Parathyroid adenoma (tissue), 2 donors: ENCODE measurements around the gene ECEL1.

Experiments used
- H2AFZ ChIP-seq: fragments of 300-600 bp; sonication (generic); one replicate; pipeline ENCODE4 v1.7.0; 2017; ENCODE audit warnings: antibody characterized with exemption, mild to moderate bottlenecking
- H3K27ac ChIP-seq: fragments of 300-600 bp; sonication (generic); one replicate; pipeline ENCODE4 v1.7.0; 2017
- H3K27me3 ChIP-seq: fragments of 300-600 bp; sonication (generic); one replicate; pipeline ENCODE4 v1.7.0; 2017; ENCODE audit warnings: low read length; ENCODE audit not compliant: control insufficient read depth, insufficient read depth
- H3K36me3 ChIP-seq: fragments of 300-600 bp; sonication (generic); one replicate; pipeline ENCODE4 v1.7.0; 2017; ENCODE audit warnings: low read length; ENCODE audit not compliant: control insufficient read depth, insufficient read depth
- H3K4me1 ChIP-seq: fragments of 300-600 bp; sonication (generic); one replicate; pipeline ENCODE4 v1.7.0; 2017; ENCODE audit warnings: control low read depth
- H3K4me2 ChIP-seq: fragments of 300-600 bp; sonication (generic); one replicate; pipeline ENCODE4 v1.7.0; 2017; ENCODE audit warnings: low read length
- H3K4me3 ChIP-seq: fragments of 300-600 bp; sonication (generic); one replicate; pipeline ENCODE4 v1.7.0; 2017; ENCODE audit warnings: low read depth, low read length
- H3K79me2 ChIP-seq: fragments of 300-600 bp; sonication (generic); one replicate; pipeline ENCODE4 v1.7.0; 2017; ENCODE audit warnings: control low read depth
- H3K9ac ChIP-seq: fragments of 300-600 bp; sonication (generic); one replicate; pipeline ENCODE4 v1.7.0; 2017; ENCODE audit warnings: mild to moderate bottlenecking
- H3K9me3 ChIP-seq: fragments of 300-600 bp; sonication (generic); one replicate; pipeline ENCODE4 v1.7.0; 2017; ENCODE audit warnings: low read length; ENCODE audit not compliant: control insufficient read depth
- TF ChIP-seq, protein P1 (sequence below): fragments of 300-600 bp; sonication (generic); IDR thresholded peaks from one replicate; pipeline ENCODE4 v1.7.0; 2017; ENCODE audit warnings: antibody characterized with exemption, mild to moderate bottlenecking
- donor health status: primary hyperparathyroidism.

Gene ECEL1

DNA sequence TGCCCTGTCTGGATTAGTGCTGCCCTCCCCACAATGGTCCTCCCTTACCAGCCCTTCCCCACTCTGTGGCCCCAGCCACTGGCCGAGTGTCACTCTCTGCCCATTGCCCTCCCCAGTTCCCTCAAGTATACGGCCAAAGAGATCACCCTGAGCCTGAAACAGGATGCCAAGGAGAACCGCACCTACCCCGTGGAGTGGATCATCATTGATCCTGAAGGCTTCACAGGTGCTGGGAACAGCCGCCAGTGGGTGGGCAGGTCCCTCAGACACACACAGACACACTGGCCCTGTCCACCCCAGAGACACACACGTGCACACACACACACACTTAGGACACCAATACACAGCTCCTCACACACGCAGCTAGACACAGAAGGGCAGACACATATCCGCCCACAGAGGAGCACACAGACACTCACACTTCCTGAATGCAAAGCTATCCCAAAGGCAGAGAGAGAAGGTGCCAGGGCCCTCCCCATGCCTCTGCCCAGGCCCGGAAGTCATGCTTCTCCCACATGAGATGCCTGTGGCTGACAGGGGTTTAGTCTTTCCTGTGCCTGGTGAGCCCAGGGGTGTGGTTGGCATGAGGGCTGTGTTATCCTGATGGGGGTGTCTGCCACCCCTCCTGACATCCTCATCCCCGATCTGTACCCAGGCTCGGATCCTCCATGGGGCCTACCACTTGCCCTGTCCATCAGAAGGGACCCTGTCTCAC is 41.3 kb upstream of the ECEL1 start:
- H3K79me2 ChIP-seq = no peaks in the 10 kb centered on the region
- H3K4me2 ChIP-seq = no peak overlapping the region
- no peak overlapping the region for H2AFZ ChIP-seq
- TF ChIP-seq, protein P1, sequence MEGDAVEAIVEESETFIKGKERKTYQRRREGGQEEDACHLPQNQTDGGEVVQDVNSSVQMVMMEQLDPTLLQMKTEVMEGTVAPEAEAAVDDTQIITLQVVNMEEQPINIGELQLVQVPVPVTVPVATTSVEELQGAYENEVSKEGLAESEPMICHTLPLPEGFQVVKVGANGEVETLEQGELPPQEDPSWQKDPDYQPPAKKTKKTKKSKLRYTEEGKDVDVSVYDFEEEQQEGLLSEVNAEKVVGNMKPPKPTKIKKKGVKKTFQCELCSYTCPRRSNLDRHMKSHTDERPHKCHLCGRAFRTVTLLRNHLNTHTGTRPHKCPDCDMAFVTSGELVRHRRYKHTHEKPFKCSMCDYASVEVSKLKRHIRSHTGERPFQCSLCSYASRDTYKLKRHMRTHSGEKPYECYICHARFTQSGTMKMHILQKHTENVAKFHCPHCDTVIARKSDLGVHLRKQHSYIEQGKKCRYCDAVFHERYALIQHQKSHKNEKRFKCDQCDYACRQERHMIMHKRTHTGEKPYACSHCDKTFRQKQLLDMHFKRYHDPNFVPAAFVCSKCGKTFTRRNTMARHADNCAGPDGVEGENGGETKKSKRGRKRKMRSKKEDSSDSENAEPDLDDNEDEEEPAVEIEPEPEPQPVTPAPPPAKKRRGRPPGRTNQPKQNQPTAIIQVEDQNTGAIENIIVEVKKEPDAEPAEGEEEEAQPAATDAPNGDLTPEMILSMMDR = no peak
- H3K27me3 ChIP-seq = no peaks in the 10 kb centered on the region
- no peaks in the 10 kb centered on the region for H3K4me1 ChIP-seq
- no peaks in the 10 kb centered on the region for H3K9me3 ChIP-seq
- H3K4me3 ChIP-seq = no peak overlapping the region
- H3K27ac ChIP-seq = no peak overlapping the region
- H3K36me3 ChIP-seq = no peaks in the 10 kb centered on the region
- no peak overlapping the region for H3K9ac ChIP-seq

DNA sequence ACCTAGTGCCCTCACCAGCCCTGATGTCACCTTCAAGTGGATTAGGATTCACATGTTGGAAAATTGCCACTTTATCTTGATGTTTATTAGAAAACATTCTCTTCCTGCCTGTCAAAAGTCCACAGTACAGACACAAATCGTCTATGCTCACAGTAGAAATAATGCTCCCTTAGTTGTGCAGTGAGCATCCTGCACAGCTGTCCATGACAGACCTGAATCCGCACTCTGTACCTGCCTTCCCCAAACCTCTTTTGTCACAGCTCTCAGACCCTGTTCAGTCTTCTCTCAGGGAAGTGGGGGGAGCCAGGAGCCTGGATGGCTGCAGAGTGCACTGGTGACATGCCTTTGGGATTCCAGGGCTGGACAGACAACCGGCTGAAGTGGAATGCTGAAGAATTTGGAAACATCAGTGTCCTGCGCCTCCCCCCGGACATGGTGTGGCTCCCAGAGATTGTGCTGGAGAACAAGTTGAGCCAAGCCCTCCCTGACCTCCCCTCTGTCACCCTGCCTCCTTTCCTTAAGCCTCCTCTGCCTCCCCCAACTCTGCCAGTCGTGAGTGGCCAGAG is 40.4 kb upstream of the ECEL1 start:
- Histone ChIP-seq H3K79me2 (no peaks in the 10 kb centered on the region), H3K27ac (no peak overlapping the region), H3K9me3 (no peaks in the 10 kb centered on the region), H3K9ac (no peak overlapping the region), H3K27me3 (no peaks in the 10 kb centered on the region), H3K36me3 (no peaks in the 10 kb centered on the region), H3K4me1 (no peaks in the 10 kb centered on the region), H3K4me3 (no peak overlapping the region), H3K4me2 (no peak overlapping the region), H2AFZ (no peak overlapping the region)
- TF ChIP-seq, protein P1 = no peak

DNA sequence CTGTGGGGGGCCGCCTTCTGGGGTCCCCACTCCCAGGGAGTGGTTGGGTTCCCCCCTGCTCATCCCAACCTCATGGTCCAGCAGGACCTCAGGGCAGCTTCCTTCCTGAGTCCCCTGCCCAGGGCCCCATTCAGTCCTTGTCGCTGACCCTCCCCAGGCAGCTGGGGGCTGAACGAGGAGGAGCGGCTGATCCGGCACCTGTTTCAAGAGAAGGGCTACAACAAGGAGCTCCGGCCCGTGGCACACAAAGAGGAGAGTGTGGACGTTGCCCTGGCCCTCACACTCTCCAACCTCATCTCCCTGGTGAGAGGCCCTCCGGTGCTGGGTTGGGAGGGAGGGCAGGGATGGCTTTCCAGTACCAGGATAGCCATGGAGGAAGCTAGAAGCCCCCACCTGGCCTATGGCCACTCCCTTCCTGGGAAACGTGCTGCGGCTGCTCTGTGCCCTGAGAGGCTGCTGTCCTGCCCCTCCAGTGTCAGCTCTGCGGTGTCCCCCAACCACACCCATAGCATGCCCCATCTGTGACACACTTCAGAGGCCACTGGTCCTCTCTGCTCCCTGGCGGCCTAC is 38.8 kb upstream of the ECEL1 start:
- H3K79me2 ChIP-seq = no peaks in the 10 kb centered on the region
- H3K4me1 ChIP-seq = no peaks in the 10 kb centered on the region
- H3K4me3 ChIP-seq = no peak overlapping the region
- no peaks in the 10 kb centered on the region for H3K9me3 ChIP-seq
- no peaks in the 10 kb centered on the region for H3K36me3 ChIP-seq
- H2AFZ ChIP-seq = no peak overlapping the region
- TF ChIP-seq, protein P1 = no peak
- H3K27me3 ChIP-seq = peaks cover 3% of the 10 kb centered on the region
- H3K9ac ChIP-seq = no peak overlapping the region
- H3K4me2 ChIP-seq = no peak overlapping the region
- H3K27ac ChIP-seq = no peak overlapping the region

DNA sequence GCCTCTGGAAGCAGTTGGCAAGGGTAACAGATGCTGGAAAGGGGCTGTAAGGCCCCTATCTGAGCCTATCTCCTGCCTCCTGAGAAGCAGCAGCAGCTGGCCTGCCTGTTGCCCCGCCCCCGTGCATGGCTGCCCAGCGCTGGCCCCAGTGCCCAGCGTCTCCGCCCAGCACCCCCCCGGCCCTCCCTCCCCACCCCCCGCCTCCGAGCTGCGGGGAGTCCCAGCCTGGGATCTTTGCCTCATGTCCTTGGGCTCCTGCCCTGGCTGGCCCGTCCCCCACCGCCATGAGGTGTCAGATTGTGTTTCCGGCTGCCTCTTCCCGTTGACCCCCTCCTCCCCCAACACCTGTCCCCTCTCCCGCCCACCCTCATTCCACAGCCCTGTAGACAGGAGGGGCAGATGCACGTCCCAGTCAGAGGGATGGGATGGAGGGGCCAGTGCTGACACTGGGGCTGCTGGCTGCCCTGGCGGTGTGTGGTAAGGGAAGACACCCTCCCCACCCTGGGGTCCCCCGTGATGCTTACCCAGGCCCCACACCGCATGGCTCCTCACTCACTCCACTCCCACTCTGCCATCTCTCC is 38.2 kb upstream of the ECEL1 start, which contains the start of gene CHRND:
TSS of gene CHRND (plus strand) at position 370 of the 581 bp plus-strand sequence. CDS start at position 426, 56 bp downstream.
- no peak within 1 kb of the TSS for H2AFZ ChIP-seq
- TF ChIP-seq, protein P1 = no peak
- H3K27ac ChIP-seq = no peak within 1 kb of the TSS
- no peaks in the 10 kb centered on the region for H3K79me2 ChIP-seq
- peaks cover 3% of the 10 kb centered on the region for H3K27me3 ChIP-seq
- no peaks in the 10 kb centered on the region for H3K4me1 ChIP-seq
- no peak within 1 kb of the TSS for H3K4me2 ChIP-seq
- H3K9ac ChIP-seq = no peak within 1 kb of the TSS
- no peaks in the 10 kb centered on the region for H3K9me3 ChIP-seq
- H3K36me3 ChIP-seq = no peaks in the 10 kb centered on the region
- H3K4me3 ChIP-seq = no peak within 1 kb of the TSS
